NCI-H69 (cell line): Measurements from ENCODE around the gene KIF21B.

Source experiments
- DNase-seq: peaks from one replicate; lab custom pipeline; 2025; lab: John Stamatoyannopoulos, UW

Gene KIF21B

GRCh38 chr1:201019321-201019977 lies 4.1 kb downstream of the KIF21B start:
- peak; percentile 23 for DNase-seq

- no peak for DNase-seq
These were observed 5.7 kb downstream of the KIF21B start for GRCh38 chr1:201017828-201018163.

GRCh38 chr1:201016943-201017827 lies 6.3 kb downstream of the KIF21B start:
- peak; percentile 75 for DNase-seq

GRCh38 chr1:201016211-201016651 lies 7.3 kb downstream of the KIF21B start:
- peak; percentile 96 for DNase-seq

GRCh38 chr1:201015551-201016091 lies 7.9 kb downstream of the KIF21B start:
- DNase-seq: peak; percentile 51

GRCh38 chr1:201014816-201015200 lies 8.7 kb downstream of the KIF21B start:
- DNase-seq: no peak

- no peak for DNase-seq
These were observed 9.3 kb downstream of the KIF21B start for GRCh38 chr1:201013991-201014815.

GRCh38 chr1:201013031-201013485 lies 10.5 kb downstream of the KIF21B start:
- no peak for DNase-seq

GRCh38 chr1:201011616-201012015 lies 11.9 kb downstream of the KIF21B start:
- peak; percentile 93 for DNase-seq

GRCh38 chr1:201009962-201010645 lies 13.4 kb downstream of the KIF21B start:
- peak; percentile 48 for DNase-seq

- peak; percentile 96 for DNase-seq
These were observed 14.7 kb downstream of the KIF21B start for GRCh38 chr1:201008666-201009360.

- DNase-seq: no peak
These were observed 16.0 kb downstream of the KIF21B start for GRCh38 chr1:201007481-201007880.

GRCh38 chr1:201006450-201006849 lies 17.1 kb downstream of the KIF21B start:
- DNase-seq: no peak

GRCh38 chr1:201004732-201005131 lies 18.8 kb downstream of the KIF21B start:
- no peak for DNase-seq

- no peak for DNase-seq
These were observed 19.4 kb downstream of the KIF21B start for GRCh38 chr1:201004154-201004553.

GRCh38 chr1:201002510-201002909 lies 21.0 kb downstream of the KIF21B start:
- no peak for DNase-seq

- DNase-seq: no peak
These were observed 21.6 kb downstream of the KIF21B start for GRCh38 chr1:201001962-201002361.

- DNase-seq: no peak
These were observed 23.1 kb downstream of the KIF21B start for GRCh38 chr1:201000391-201000790.

GRCh38 chr1:200999667-201000066 lies 23.8 kb downstream of the KIF21B start:
- DNase-seq: no peak

- DNase-seq: no peak
These were observed 25.2 kb downstream of the KIF21B start for GRCh38 chr1:200998323-200998722.
